Measurements from ENCODE around the gene CCDC177.

CCDC177 gene

DNA sequence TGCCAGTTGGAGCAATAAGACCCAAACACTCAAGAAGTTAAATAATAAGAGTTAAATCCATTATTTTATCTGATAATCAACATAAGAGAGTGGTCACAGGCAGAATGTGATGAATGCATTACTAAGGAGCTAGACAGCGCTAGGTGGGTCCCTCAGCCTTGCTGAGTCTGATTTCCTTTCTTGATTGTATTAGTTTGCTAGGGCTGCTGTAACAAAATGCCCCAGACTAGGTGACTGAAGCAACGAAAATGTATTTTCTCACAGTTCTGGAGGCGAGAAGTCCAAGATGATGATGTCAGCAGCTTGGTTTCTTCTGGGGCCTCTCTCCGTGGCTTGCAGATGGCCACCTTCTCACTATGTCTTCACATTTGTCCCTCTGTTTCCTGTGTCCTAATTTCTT lies 8.2 kb upstream of the CCDC177 start:
- H3K4me3 ChIP-seq (ENCODE audit: low read depth in 1 of 2, low read length in 2 of 2) = no peak overlapping the region
- TF ChIP-seq EZH2 (IDR thresholded peaks at IDR 0.05; ENCODE audit: borderline replicate concordance, low read depth, low read length, severe bottlenecking) = no peak
- TF ChIP-seq, protein P1, sequence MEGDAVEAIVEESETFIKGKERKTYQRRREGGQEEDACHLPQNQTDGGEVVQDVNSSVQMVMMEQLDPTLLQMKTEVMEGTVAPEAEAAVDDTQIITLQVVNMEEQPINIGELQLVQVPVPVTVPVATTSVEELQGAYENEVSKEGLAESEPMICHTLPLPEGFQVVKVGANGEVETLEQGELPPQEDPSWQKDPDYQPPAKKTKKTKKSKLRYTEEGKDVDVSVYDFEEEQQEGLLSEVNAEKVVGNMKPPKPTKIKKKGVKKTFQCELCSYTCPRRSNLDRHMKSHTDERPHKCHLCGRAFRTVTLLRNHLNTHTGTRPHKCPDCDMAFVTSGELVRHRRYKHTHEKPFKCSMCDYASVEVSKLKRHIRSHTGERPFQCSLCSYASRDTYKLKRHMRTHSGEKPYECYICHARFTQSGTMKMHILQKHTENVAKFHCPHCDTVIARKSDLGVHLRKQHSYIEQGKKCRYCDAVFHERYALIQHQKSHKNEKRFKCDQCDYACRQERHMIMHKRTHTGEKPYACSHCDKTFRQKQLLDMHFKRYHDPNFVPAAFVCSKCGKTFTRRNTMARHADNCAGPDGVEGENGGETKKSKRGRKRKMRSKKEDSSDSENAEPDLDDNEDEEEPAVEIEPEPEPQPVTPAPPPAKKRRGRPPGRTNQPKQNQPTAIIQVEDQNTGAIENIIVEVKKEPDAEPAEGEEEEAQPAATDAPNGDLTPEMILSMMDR (IDR thresholded peaks at IDR 0.05; ENCODE audit: borderline replicate concordance, extremely low read depth, low read length, poor library complexity, severe bottlenecking) = no peak
- ATAC-seq (ENCODE audit: insufficient read depth, low read depth) (no peak), DNase-seq (no peak)
- no peaks in the 10 kb centered on the region for H3K9me3 ChIP-seq (ENCODE audit: insufficient read depth, low read length, severe bottlenecking)
- no peak overlapping the region for H2AFZ ChIP-seq (ENCODE audit: low read depth, low read length)
- H3K9ac ChIP-seq (ENCODE audit: low read depth, low read length) = no peak overlapping the region
- no peaks in the 10 kb centered on the region for H3K36me3 ChIP-seq (ENCODE audit: insufficient read depth, low read length)
- H3K27ac ChIP-seq (ENCODE audit: low read length) = no peak overlapping the region
- H3K27me3 ChIP-seq (ENCODE audit: insufficient read depth, low read length, poor library complexity) = peaks cover 3% of the 10 kb centered on the region
- no peak overlapping the region for H3K4me2 ChIP-seq (ENCODE audit: insufficient read depth, low read length)
- no peaks in the 10 kb centered on the region for H4K20me1 ChIP-seq (ENCODE audit: insufficient read depth, low read length)
- H3K79me2 ChIP-seq (ENCODE audit: insufficient read depth, low read length) = no peaks in the 10 kb centered on the region
- no peaks in the 10 kb centered on the region for H3K4me1 ChIP-seq (ENCODE audit: insufficient read depth, low read length)

DNA sequence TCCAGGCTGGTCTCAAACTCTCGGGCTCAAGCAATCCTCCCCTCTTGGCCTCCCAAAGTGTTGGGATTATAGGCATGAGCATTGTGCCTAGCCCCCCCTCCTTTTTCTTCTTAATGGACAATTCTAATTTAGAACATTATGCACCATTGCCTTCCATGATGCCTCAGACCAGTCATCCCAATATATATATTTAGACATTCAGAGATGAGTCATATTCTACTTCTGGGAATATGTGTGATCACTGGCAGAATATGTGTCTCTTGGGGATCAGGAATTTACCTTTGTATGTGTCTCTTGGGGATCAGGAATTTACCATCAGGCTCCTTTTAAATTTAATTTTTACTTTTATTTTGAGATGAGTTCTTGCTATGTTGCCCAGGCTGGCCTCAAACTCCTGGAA lies 7.5 kb upstream of the CCDC177 start:
- no peak for DNase-seq
- H3K27ac ChIP-seq (ENCODE audit: low read length) = no peak overlapping the region
- no peak for TF ChIP-seq EZH2 (IDR thresholded peaks at IDR 0.05; ENCODE audit: borderline replicate concordance, low read depth, low read length, severe bottlenecking)
- TF ChIP-seq, protein P1 (IDR thresholded peaks at IDR 0.05; ENCODE audit: borderline replicate concordance, extremely low read depth, low read length, poor library complexity, severe bottlenecking) = no peak
- H3K79me2 ChIP-seq (ENCODE audit: insufficient read depth, low read length) = no peaks in the 10 kb centered on the region
- no peak overlapping the region for H3K4me3 ChIP-seq (ENCODE audit: low read depth in 1 of 2, low read length in 2 of 2)
- H3K27me3 ChIP-seq (ENCODE audit: insufficient read depth, low read length, poor library complexity) = peaks cover 3% of the 10 kb centered on the region
- H3K9ac ChIP-seq (ENCODE audit: low read depth, low read length) = no peak overlapping the region
- H3K4me2 ChIP-seq (ENCODE audit: insufficient read depth, low read length) = no peak overlapping the region
- no peak overlapping the region for H2AFZ ChIP-seq (ENCODE audit: low read depth, low read length)
- ATAC-seq (ENCODE audit: insufficient read depth, low read depth) = no peak
- no peaks in the 10 kb centered on the region for H3K4me1 ChIP-seq (ENCODE audit: insufficient read depth, low read length)
- no peaks in the 10 kb centered on the region for H3K36me3 ChIP-seq (ENCODE audit: insufficient read depth, low read length)
- no peaks in the 10 kb centered on the region for H3K9me3 ChIP-seq (ENCODE audit: insufficient read depth, low read length, severe bottlenecking)
- no peaks in the 10 kb centered on the region for H4K20me1 ChIP-seq (ENCODE audit: insufficient read depth, low read length)

DNA sequence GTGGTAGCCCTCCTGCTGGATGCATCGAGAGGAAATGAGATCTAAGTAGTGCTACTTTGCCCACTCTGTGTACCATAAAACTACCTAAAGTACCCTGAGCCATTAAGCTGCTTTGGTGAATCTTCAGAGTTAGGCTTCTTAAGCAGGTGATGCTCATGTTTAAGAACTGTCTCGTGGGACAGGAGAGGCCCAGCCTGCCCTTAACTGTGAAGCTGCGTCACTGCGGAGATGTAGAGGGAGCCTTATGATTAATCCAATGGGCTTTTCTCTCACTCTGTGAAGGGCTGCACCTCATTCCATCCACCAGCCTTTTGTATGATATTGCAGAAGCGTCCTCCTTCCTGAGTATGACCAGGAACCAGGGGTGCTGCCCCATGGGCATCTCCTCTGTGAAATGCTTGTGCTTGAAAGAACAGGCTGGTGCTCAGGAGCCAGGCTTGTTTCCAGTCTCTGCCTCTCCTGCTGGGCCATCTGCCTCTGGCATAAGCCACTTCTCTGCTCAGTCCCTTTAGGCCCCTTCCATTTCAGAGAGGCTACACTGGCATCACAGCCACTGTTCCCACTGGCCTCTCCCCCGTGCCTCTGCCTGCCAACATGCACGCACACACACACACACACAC lies 6.8 kb upstream of the CCDC177 start:
- H3K4me2 ChIP-seq (ENCODE audit: insufficient read depth, low read length) = no peak overlapping the region
- no peak overlapping the region for H2AFZ ChIP-seq (ENCODE audit: low read depth, low read length)
- no peak overlapping the region for H3K9ac ChIP-seq (ENCODE audit: low read depth, low read length)
- no peaks in the 10 kb centered on the region for H3K79me2 ChIP-seq (ENCODE audit: insufficient read depth, low read length)
- no peaks in the 10 kb centered on the region for H3K4me1 ChIP-seq (ENCODE audit: insufficient read depth, low read length)
- H3K27ac ChIP-seq (ENCODE audit: low read length) = no peak overlapping the region
- no peaks in the 10 kb centered on the region for H3K27me3 ChIP-seq (ENCODE audit: insufficient read depth, low read length, poor library complexity)
- H3K4me3 ChIP-seq (ENCODE audit: low read depth in 1 of 2, low read length in 2 of 2) = no peak overlapping the region
- TF ChIP-seq, protein P1 (IDR thresholded peaks at IDR 0.05; ENCODE audit: borderline replicate concordance, extremely low read depth, low read length, poor library complexity, severe bottlenecking) = no peak
- no peak for TF ChIP-seq EZH2 (IDR thresholded peaks at IDR 0.05; ENCODE audit: borderline replicate concordance, low read depth, low read length, severe bottlenecking)
- ATAC-seq (ENCODE audit: insufficient read depth, low read depth) (no peak), DNase-seq (no peak)
- H4K20me1 ChIP-seq (ENCODE audit: insufficient read depth, low read length) = no peaks in the 10 kb centered on the region
- H3K36me3 ChIP-seq (ENCODE audit: insufficient read depth, low read length) = no peaks in the 10 kb centered on the region
- no peaks in the 10 kb centered on the region for H3K9me3 ChIP-seq (ENCODE audit: insufficient read depth, low read length, severe bottlenecking)
